Measurements from ENCODE around the gene CD248. TPM values are rescaled to one million over a fixed set of nuclear protein-coding genes. Genes with fewer than 3 reads are reported as not detected.
"Not testable (repeated sequence)": the region's sequence is repeated elsewhere in the genome, so short reads cannot be mapped to it uniquely, and the experiment has no call there.

The CD248 gene
- total RNA-seq, 1 experiment from 2014 or later = not detected

DNA sequence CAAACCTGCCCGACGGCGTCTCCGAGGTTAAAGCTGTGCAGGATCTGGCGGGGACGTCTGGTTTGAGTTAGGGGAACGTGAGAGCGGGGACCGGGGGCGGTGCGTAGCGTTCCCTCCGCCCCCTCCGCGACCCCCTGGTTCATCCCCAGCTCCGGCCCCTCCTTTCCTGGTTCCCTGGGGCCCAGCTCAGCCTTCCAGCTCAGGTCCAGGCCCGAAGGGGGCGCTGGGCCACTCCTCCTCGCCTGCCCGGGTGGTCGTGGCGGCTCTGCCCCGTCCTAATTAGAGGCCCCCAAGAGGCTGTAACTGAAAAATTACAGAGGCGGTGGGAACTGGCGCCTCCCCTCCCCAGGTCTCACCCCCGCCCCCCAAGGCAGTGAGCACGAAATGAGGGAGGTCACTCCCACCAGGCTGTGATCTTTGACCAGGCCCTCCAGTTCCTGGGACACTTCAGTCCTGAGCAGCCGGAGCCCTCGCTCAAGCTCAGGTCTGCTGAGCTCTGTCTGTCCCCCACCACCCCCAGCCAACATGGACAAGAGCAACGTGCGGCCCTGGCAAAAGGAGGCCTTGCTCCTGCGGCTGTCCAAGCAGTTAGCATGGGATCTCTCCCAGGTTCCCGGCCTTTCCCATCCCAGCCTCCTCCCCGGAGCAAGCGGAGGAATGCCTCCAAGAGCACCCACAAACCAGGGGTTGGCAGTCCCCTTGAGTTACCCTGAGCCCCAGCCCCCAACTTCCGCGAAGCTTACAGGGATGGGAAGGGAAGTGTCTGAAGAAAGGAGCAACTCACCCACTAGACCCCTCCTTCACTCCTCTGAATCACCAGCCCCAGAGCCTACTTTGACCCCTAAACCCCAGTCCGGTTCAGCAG, 3.3 kb downstream of the CD248 start:
- DNase-seq (ENCODE audit: low spot score) = no peak

DNA sequence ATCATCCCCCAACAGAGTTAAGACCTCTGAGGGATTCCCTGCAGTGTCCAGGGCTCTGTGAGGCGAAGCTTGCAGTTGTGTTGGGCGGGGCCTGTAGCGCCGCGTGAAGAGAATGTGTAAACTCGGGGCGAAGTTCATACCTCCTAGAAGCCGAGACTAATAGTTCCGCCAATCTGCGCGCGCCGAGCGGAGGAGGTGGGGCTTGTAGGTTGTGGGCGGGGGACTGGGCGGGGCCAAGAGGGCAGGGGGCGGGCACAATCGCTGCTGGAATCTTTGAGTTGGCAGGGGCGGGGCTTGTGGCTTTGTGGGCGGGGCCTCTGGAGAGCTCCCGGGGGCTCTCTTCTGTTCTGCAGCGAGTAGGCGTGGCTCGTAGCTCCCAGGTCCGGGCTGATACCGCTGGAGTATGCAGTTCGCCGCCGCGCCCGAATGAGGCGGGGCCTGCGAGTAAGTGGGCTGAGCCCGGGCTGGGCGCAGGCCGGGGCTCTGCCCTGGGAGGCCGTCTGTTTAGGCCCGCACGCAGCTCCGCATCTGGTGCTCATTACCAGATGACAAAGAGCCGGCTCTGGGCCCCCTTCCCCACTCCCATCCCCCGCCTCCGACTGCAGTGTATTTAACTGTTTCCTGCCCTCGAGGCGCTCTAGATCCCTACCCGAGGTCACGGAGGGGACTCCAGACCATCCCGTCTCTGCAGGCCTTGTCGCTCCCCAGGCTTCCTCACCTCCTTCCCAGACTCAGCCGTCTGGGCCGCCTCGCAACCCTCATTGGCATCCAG, 4.1 kb downstream of the CD248 start:
- DNase-seq (ENCODE audit: low spot score) = peak; percentile 93

GRCh38 chr11:66311965-66312548, 4.8 kb downstream of the CD248 start:
- DNase-seq (ENCODE audit: low spot score) = peak; percentile 88

DNA sequence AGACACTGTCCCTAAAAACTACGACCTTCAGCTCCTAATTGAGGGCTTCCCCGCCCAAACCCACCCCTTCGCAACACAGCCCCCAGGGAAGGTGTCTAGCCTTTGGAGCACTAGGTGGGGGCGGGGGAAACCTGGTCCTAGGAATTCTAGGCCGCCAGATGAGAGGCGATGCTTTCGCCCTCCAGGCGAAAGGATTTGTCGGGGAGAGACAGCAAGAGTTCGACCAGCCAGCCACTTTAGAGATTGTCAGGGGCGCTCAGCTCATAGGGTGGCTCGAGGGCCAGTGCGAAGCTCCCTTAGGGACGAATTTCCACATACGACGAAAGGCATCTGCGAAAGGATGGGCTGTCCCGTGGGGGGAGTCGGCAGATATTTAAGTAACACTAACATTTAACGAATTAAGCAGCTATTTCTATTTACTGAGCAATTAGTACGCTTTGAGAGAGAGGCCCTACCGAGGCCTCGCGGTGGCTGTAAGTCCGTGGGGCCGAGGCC, 5.3 kb downstream of the CD248 start:
- no peak for DNase-seq (ENCODE audit: low spot score)

- DNase-seq (ENCODE audit: low spot score) = not testable (repeated sequence)
These were observed 5.9 kb downstream of the CD248 start for GRCh38 chr11:66310803-66311440.

GRCh38 chr11:66310324-66310723, 6.5 kb downstream of the CD248 start:
- DNase-seq (ENCODE audit: low spot score) = no peak

DNA sequence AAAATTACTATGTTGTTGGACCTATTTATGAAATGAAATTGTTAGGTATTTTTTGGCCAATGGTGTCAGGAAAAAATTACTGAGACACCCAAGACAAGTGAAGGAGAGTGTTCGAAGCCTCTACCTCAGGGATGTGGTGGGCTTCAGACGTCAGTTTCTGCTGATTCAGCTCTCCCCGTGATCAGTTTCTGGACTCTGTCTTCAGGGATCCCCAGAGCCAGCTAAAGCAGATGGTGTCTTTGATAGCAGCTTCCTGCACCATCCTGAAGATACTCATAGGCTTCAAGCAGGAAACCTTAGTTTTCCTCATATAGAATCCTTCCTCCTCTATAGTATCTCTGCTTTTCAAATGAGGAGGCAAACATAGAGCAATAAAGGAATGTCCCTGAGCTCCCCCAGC, 7.4 kb downstream of the CD248 start:
- no peak for DNase-seq (ENCODE audit: low spot score)

- DNase-seq (ENCODE audit: low spot score) = no peak
These were observed 14.2 kb downstream of the CD248 start for GRCh38 chr11:66302656-66303055.

GRCh38 chr11:66299186-66299585, 17.7 kb downstream of the CD248 start:
- DNase-seq (ENCODE audit: low spot score) = no peak

- no peak for DNase-seq (ENCODE audit: low spot score)
These were observed 19.2 kb downstream of the CD248 start for GRCh38 chr11:66297610-66298009.

DNA sequence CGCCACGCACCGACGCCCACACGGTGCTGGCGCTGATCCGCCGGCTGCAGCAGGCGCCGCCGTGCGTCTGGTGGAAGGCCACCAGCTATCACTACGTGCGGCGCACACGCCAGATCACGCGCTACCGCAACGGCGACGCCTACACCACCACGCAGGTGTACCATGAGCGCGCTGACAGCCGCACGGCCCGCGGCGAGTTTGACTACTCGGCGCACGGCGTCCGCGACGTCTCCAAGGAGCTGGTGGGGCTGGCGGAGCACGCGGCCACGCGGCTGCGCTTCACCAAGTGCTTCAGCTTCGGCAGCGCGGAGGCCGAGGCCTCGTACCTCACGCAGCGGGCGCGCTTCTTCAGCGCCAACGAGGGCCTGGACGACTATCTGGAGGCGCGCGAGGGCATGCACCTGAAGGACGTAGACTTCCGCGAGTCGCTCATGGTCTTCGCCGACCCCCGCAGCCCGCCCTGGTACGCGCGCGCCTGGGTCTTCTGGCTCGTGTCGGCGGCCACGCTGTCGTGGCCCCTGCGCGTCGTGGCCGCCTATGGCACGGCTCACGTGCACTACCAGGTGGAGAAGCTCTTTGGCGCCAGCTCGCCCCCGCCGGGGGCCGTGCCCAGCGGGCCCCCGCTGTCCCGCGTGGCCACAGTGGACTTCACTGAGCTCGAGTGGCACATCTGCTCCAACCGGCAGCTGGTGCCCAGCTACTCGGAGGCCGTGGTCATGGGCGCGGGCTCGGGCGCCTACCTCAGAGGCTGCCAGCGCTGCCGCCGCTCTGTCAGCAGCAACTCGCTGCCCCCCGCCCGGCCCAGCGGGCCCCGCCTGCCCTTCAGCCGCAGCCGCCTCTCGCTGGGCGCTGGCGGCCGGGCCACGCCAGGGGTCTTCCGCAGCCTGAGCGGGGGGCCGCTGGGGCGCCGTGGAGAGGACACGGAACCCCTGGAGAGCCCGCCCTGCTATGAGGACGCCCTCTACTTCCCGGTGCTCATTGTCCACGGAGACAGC, 21.9 kb downstream of the CD248 start:
- DNase-seq (ENCODE audit: low spot score) = no peak

DNA sequence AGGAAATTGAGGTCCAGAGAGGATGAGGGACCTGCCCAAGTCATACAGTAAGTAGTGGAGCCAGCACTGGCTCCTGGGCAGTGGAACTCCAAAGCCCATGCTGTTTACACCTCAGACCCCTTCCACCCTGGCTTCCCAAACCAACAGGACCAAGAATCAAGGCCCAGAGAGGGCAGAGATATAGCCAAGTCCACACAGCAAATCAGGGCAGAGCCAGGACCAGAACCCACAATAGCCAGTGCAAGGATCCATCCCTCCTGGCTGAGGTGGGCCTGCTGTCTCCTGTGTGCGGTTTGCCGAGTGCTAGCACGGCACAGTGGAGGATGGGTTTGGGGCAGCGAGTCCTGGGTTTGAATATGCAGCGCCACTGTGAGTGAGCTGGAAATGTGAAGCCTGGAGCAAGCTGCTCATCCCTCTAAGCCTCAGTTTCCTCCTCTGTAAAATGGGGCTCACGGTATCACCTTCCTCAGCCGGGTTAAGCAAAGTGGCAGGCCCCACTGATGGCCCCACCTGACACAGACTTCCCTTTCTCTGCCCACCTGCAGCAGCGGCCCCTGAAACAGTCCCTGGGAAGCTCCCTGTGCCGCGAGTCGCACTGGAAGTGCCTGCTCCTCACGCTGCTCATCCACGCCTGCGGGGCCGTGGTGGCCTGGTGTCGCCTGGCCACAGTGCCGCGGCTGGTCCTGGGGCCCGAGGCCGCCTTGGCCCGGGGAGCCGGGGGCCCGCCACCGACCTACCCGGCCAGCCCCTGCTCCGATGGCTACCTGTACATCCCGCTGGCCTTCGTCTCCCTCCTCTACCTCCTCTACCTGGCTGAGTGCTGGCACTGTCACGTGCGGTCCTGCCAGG, 22.8 kb downstream of the CD248 start:
- DNase-seq (ENCODE audit: low spot score) = no peak

- no peak for DNase-seq (ENCODE audit: low spot score)
These were observed 23.5 kb downstream of the CD248 start for GRCh38 chr11:66293352-66293751.

DNA sequence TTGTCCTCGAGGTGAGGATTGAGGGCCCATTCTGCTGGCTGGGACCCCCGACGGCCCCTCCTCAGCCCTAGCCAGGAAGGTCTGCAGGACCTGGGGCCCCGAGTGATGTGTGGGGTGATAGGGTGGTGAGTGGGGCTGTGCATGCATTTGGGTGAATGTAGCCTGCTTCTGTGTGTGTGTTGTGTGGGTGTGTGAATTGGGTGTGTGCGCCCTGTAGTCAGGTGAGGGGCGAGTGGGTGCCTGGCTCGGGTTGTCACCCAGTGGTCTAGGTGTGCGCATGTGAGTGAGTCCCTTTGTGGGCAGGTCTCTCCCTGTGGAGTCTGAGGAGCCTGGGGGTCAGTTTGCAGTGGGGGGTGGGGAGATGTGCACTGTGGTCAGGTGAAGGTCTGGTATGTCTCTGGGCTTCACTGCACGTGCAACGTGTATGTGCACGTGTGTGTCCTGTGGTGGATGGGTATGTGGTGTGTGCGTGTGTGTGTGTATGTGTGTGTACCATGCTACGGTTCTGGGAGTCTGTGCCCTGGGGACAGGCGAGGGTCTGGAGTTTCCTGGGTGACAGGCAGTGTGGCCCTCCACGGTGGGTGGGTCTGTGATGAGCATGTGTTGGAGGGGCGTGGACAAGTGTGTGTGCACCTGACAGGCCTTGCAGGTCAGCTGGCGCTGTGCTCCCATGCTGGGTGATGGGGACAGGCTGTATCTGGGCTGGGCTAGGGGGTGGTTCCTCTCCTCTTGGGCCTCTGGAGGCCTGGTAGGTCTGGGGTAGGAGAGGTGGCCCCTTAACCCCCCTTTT, 24.1 kb downstream of the CD248 start:
- DNase-seq (ENCODE audit: low spot score) = no peak

- DNase-seq (ENCODE audit: low spot score) = no peak
These were observed 24.9 kb downstream of the CD248 start, which contains the start of gene TMEM151A for GRCh38 chr11:66291706-66292542. TMEM151A (plus strand) TSS chr11:66291894; CDS start chr11:66292014, 120 bp downstream.

DNA sequence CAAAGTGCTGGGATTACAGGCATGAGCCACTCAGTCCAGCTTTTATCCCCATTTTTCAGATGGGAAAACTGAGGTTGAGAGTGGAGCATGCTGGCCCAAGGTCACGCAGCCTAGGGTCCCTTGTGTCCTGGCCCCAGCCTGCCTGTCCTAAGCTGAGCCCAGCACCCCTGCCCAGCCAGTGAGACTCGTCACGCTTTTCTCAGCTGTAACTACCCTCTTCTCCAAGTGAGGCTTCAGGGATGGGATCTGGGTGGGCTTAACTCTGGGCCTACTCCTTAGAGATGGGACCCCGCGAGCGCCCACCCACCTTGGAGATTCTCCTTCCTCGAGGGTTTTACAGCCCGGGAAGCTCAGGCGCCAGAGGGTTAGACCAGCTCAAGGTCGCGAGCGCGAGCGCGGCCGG, 25.5 kb downstream of the CD248 start:
- no peak for DNase-seq (ENCODE audit: low spot score)

DNA sequence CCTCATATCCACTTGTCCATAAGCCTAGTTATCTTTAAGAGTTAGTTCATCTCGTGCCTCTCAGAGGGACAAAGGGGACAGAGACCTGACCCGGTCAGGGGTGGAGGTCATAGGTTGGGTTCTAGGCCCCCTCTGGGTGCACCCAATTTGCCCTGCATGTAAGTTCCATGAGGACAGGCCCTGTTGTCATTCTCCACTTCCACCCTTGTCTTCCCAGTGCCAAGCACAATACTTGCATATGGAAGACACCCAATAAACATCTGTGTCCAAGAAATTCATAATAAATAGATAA, 26.6 kb downstream of the CD248 start:
- DNase-seq (ENCODE audit: low spot score) = no peak
